Skin epidermis (tissue), 12 donors: Measurements from ENCODE around the gene AP1G1.
"Not testable (repeated sequence)": the region's sequence is repeated elsewhere in the genome, so short reads cannot be mapped to it uniquely, and the experiment has no call there.

Experiments
- H3K27ac ChIP-seq, 21 experiments: fragments of 200-600 bp; sonication (generic) in 11 of 21; one replicate each; pipeline ENCODE4 v1.5.0; 2020; ENCODE audit warnings: mild to moderate bottlenecking in 3 of 21, inconsistent platforms in 2 of 21, moderate library complexity in 2 of 21
- H3K4me3 ChIP-seq, 7 experiments: fragments of 200-600 bp; sonication (generic) in 2 of 7; one replicate each; pipeline ENCODE4 v1.5.0; 2020; ENCODE audit warnings: inconsistent platforms in 2 of 7, mild to moderate bottlenecking in 2 of 7, moderate library complexity in 1 of 7

The AP1G1 gene

DNA sequence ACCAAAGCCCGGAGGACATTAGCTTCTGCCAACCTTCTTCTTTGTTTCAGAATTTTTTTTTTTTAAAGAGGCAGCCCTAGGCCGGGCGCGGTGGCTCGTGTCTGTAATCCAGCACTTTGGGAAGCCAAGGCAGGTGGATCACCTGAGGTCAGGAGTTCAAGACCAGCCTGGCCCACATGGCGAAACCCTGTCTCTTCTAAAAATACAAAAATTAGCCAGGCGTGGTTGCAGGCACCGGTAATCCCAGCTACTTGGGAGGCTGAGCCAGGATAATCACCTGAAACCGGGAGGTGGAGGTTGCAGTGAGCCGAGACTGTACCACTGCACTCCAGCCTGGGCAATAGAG lies 8.5 kb upstream of the AP1G1 start:
- peak overlapping the region in 17 of 21 experiments; percentile 23 to 83 (median 62) for H3K27ac ChIP-seq
- not testable (repeated sequence) for H3K4me3 ChIP-seq

DNA sequence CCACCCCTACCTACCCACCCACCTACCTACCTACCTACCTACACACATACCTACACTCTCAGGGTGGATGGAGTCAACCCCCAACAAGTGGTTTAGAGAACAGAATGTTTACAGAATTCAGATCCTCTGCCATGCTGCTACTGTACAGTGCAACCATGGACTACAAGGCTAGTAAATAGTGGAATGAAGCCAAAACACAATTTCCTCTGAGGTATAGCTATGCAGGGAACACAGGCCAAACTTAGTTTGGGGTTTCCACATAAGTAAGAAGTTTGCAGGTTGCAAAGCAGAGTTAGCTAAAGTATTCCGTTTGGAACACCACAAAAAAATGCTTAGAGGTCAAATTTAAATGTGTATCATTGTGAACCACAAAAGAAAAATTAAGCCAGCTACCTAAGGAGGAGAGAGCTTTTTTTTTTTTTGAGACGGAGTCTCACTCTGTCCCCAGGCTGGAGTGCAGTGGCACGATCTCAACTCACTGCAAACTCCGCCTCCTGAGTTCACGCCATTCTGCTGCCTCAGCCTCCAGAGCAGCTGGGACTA lies 2.7 kb upstream of the AP1G1 start:
- H3K27ac ChIP-seq: no peak overlapping the region

DNA sequence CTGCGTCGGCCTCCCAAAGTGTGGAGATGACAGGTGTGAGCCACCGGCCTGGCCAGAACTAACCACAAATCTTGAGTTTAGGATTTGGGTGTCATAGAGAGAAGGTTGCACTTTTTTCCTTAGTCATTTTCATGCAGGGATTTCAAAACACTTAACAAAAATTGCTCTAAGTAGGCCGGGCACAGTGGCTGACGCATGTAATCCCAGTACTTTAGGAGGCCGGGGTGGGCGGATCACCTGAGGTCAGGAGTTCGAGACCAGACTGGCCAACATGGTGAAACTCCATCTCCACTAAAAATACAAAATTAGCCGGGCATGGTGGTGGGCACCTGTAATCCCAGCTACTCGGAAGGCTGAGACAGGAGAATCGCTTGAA lies 1.5 kb upstream of the AP1G1 start:
- H3K27ac ChIP-seq: peak overlapping the region in 13 of 21 experiments; percentile 28 to 100 (median 99)
- not testable (repeated sequence) for H3K4me3 ChIP-seq

More for the DNA sequence above, 2.7 kb upstream of the AP1G1 start:
- no peak overlapping the region for H3K4me3 ChIP-seq

DNA sequence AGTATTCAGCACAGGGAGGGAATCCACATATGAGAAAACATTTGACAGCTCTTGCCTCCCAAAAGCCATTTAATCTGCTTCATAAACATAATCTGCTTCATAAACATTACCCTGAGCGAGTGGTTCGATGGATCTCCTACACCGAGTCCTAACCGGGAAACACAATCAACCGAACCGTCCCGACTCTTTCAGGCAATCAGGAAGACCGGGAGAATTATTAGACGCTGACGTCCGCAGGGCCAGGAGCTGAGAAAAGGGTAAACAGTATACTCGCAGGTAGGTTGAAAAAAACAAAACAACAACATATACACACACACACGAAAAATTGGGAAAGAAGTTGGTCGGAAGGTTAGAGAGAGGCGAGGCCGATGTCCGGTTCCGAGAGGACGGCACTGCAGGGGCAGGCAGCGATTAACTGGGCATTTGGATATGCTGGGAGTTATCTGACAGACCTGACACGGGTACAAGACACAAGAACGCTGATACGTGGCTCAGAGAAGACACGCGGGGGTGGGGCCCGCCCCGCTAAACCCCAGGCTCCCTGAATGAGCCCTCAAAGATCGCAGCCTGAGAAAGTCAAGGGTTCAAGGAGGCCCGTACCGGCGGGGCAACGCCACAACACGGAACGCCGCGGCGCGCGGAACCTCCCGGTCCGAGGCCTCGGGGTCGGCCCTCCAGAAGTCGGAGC lies 585 bp downstream of the AP1G1 start:
- Histone ChIP-seq H3K27ac (peak overlapping the region; percentile 89 to 100 (median 99)), H3K4me3 (peak overlapping the region; percentile 80 to 100 (median 91))

DNA sequence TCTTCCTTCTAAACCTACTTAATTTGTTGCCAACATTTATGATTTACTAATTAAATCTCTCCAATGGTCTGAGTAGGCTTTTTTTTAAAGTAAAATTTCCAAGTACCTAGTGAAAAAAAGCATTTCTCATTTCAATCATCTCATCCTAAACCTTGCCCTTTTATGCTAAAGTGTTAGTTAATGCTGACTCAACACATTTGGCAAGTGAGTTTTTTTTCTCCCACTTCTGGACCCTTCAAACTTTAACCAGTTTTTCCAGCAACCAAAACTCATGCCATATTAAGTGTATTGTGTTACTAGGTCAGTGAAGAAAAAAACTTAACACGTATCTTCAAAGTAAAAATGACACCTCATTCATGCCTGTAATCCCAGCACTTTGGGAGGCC lies 5.3 kb downstream of the AP1G1 start:
- Histone ChIP-seq H3K4me3 (no peak overlapping the region), H3K27ac (no peak overlapping the region)

DNA sequence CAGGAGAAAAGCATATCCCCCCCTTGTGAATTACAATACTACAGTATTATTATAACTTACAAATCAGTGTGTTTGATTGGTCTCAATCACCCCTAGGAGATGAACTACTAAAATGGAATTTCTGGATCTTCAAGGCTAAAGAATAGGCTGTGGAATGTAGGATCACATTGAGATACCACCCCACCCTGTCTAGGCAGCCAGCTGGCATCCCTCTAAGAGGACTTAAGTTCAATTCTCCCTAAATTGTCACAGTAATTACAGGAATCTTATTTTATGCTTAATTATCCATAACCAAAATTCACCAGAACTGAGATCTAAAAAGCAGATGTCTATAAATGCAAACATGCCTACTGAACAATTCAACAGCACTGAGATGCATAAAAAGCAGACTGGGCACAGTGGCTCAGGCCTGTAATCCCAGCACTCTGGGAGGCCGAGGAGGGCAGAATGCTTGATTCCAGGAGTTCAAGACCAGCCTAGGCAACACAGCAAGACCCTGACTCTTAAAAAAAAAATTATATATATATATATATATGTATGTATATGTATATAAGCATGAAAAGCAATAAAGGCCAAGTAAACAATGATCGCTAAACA lies 12.0 kb downstream of the AP1G1 start:
- no peak overlapping the region for H3K4me3 ChIP-seq
- H3K27ac ChIP-seq: no peak overlapping the region

DNA sequence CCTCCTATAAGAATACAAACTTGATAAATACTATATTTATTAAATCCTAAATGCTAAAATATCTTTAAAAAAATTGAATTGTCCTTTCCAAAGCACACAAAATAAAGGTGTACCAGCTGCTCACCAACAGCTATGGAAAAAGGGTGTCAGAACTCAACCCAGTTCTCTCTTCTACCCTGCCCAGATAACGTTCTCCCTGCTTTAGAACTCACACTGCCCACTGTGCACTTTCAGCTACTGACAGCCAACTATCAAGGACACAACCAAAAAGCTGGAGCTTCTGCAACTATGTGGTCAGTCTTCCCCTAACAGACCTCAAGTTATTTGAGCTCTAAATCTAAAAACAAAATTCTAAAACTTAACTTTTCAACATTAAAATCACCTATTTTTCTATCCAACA lies 13.7 kb downstream of the AP1G1 start:
- no peak overlapping the region for H3K4me3 ChIP-seq
- no peak overlapping the region for H3K27ac ChIP-seq

DNA sequence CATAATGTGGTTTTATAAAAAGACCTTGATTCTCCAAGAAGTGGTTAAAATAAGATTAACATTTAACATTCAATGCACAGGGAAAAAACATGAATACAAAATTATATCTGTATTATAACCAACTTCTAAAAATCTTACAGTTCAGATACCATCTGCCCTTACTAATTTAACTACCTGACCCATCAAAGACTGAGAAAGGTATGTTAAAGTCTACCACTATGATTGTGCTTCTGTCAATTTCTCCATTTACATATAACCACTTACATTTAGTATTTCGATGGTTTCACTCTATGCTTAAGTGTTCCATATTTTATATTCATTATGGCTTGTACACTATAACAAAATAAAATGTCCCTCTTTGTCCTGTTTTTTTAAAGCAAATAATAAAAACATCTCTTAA lies 14.6 kb downstream of the AP1G1 start:
- no peak overlapping the region for H3K27ac ChIP-seq

DNA sequence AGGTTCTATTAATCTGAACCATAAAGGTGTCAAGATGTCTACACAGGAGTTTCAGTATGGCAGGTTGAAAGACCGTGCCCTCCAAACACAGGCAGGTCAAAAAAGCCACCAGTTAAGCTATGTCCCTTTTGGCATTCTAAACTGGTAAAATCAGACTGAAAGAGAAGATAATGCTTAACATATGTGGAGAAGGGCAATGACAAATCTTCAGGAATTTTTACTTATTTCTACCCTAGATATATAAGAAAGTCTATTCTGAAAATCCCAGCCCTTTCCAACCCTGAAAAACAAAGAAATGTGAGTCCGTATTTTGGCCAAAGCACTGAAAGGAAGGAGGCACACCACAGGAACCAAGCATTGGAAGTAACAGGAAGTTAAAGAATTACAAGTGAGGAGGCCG lies 16.5 kb downstream of the AP1G1 start:
- no peak overlapping the region for H3K27ac ChIP-seq
- H3K4me3 ChIP-seq: no peak overlapping the region

More for the DNA sequence above, 14.6 kb downstream of the AP1G1 start:
- no peak overlapping the region for H3K4me3 ChIP-seq

DNA sequence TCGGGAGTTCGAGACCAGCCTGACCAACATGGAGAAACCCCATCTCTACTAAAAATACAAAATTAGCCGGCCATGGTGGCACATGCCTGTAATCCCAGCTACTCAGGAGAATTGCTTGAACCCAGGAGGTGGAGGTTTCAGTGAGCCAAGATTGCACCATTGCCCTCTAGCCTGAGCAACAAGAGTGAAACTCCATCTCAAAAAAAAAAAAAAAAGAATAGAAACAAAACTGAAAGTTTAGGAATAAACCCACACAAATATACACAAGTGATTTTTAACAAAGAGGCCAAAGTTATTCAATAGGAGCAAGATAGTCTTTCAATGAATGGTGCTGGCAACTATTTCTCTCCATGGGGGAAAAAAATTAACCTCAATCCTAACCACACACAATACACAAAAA lies 18.3 kb downstream of the AP1G1 start:
- H3K27ac ChIP-seq, H3K4me3 ChIP-seq: not testable (repeated sequence)

DNA sequence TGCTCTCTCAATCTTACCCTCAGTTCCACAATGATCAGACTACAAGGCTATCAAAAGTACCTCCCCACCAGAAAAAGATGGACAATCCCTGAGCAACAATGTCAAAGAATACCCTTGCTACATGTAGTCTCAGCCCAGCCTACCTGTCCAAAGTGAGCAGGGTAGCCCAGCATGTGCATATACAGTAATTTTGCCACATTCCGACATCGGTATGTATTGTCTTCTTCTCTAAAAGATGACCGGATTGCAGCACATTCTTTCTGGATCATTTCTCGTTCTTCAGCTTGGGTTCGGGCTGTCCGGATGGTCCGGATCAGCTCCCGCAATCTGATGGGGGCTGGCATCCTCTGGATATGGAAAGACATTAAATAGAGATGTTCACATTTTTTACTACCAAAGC lies 19.5 kb downstream of the AP1G1 start:
- no peak overlapping the region for H3K4me3 ChIP-seq
- H3K27ac ChIP-seq: no peak overlapping the region

DNA sequence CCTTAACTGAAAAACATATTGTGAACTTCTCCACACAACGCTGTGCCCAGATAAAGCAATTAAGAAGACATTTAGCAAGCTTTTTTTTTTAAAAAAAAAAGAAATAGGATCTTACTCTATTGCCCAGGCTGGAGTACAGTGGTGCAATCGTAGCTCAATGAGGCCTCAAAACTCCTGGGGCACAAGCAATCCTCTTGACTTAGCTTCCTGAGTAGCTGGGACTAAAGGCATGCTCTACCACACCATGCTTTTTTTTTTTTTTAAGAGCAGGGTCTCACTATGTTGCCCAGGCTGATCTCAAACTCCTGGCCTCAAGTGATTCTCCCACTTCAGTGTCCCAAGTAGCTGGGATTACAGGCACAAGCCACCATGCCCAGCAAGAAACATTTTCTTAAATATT lies 20.1 kb downstream of the AP1G1 start:
- Histone ChIP-seq H3K4me3 (no peak overlapping the region), H3K27ac (no peak overlapping the region)

DNA sequence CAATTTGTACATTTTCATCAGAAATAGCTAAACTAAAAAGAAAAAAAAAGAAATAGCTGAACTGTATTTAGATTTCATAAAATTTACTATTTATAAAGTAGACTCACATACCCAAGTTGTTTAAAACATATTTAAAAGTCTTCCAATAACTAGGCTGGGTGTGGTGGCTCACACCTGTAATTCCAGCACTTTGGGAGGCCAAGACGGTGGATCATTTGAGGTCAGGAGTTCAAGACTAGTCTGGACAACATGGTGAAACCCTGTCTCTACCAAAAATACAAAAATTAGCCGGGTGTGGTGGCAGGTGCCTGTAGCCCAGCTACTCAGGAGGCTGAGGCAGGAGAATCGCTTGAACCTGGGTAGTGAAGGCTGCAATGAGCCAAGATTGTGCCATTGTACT lies 23.5 kb downstream of the AP1G1 start:
- not testable (repeated sequence) for H3K27ac ChIP-seq, H3K4me3 ChIP-seq

DNA sequence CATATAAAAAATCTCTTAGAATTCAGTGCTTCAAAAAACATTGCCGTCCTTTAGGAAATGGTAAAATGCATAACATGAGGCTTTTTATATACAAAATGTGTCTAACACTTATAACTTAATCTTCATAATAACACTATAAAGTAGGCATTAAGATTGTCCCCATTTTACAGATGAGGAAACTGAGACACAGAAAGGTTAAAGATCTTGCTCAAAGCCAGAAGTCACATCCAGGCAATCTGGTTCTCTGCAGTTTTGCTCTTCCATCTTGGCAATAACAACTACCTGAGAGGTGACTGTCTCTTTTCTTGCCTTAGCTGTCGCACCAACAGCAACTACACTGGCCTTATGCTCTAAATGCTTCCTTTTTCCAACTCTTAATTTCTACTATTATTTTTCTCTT lies 24.5 kb downstream of the AP1G1 start:
- no peak overlapping the region for H3K27ac ChIP-seq
- H3K4me3 ChIP-seq: no peak overlapping the region

DNA sequence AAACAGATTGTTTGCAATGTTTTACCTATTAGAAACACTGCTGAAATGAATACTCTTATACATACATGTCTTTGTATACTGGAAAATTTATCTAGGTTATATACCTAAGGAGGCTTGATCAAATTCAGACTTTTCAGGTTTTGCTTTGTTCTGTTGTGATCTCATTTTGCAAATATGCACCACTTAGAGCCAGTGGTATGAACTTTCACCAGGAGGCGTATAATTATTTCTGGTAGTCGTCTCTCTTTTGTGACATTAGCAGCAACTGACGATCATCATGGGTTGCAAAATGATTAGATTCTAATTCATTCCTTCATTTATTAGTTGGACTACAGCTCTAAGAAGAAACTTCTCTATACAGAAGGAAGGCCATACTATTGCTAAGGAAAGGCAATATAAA lies 26.9 kb downstream of the AP1G1 start:
- no peak overlapping the region for H3K27ac ChIP-seq
- H3K4me3 ChIP-seq: no peak overlapping the region

DNA sequence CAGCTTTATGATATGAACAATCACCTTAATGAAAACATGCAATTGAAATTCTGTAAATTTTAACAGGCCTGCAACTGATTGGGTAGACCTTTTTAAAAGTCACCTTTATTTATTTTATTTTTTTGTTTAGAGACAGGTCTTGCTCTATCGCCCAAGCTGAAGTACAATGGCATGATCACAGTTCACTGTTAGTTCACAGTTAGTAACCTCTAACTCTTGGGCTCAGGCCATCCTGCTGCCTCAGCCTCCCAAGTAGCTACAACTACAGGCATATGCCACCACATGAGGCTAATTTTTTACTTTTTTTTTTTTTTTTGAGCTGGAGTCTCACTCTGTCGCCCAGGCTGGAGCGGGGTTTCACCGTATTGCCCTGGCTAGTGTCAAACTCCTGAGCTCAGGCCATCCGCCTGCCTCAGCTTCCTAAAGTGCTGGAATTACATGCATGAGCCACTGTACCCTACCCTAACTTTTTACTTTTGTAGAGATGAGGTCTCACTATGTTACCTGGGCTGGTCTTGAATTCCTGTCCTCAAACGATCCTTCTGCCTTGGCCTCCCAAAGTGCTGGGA lies 28.0 kb downstream of the AP1G1 start:
- H3K4me3 ChIP-seq: no peak overlapping the region
- H3K27ac ChIP-seq: no peak overlapping the region

DNA sequence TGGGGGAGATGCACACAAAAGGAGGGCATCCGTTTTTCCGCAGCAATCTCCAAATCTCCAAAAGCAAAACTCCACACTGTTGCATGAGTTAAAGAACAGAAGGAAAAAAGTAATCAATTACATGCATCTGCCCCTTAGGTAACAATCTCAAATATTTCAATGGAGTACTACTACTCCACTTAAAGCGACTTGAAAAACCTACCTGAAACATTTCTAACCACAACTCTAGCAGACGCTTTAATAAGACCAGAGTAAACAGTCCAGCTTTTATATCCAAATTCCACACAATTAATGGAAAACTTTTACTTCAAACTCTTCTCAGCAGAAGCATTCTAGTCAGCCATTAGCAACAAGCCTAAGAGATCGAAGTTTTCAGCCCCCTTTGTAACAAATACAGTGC lies 29.9 kb downstream of the AP1G1 start:
- Histone ChIP-seq H3K27ac (no peak overlapping the region), H3K4me3 (no peak overlapping the region)

DNA sequence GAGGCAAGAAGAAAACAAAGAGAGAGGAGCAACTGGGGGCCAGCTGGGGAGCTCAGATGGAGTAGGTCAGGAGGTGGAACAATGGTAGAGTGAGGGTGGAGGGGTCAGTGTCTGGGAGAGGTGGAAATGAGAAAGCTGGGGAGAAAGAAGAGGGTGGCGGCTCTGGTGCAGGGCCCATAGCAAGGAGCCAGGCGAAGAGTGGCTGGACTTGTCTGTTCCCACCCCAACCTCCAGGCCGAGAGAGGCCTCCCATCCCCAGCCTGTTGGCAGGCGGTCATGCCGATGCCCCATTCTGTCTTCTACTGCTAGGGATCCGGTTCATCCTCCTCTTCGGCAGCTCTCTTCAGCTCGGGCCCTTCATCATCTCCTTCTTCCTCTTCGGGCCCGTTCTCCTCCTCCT lies 31.3 kb downstream of the AP1G1 start:
- Histone ChIP-seq H3K4me3 (no peak overlapping the region), H3K27ac (no peak overlapping the region)

DNA sequence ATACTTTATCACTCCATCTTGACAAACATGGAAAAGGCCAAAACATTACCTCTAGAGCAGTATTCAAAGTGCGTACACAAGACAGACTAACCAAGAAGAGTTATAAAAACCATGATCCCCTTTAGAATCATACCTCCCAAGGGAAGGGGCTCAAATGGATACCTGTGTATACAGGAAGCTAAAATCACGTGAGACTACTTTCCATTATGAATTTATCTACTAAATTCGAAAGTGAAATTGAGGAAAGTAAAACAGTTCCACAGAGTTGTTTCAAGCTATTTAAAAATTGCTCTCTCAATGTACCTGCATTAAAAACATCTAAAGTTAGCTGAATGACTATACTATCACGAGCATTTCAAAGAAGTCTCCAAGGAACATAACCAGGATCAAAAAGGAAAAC lies 32.7 kb downstream of the AP1G1 start:
- Histone ChIP-seq H3K27ac (peak overlapping the region in 1 of 21 experiments; percentile 26), H3K4me3 (no peak overlapping the region)

DNA sequence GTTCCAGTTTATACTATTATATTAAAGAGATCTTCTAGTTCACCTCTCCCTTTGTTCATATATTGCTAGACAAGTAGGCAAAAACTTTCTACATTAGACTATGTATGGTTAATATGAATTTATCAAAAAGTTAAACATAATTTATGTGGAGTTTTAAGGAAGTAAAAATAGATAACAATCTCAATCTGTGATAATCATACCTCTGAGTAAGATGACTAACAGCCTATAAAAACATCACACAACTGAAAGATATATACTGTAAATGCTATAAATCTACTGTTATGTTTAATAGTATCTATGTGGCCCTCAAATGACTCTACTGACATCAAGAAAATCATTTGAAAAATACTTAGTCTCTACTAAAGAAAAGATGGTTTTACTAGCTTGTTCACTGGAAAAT lies 37.1 kb downstream of the AP1G1 start:
- no peak overlapping the region for H3K4me3 ChIP-seq
- H3K27ac ChIP-seq: no peak overlapping the region

DNA sequence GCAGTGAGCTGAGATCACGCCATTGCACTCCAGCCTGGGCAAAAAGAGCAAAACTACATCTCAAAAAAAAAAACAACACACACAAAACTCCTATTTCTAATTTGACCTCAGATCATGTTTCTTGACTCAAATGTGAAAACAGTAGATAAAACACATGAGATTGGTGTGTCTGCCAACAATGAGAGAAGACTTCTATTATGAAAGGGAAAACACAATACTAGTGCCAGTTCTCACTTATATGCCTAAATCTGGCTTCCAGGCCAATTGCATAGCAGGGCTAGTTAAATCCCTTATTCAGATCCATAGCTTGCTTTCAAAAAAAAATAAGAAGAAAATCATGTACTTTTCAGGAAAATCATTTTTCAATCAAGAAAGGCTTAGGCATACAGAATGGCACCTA lies 39.4 kb downstream of the AP1G1 start:
- H3K27ac ChIP-seq: no peak overlapping the region
- H3K4me3 ChIP-seq: no peak overlapping the region
